ENCODE data around the gene PDE11A. TPM values are rescaled to one million over a fixed set of nuclear protein-coding genes. Genes with fewer than 3 reads are reported as not detected.

PDE11A gene
- total and polyA plus RNA-seq, 2 donors from 2014 or later = 0.58 to 0.82 TPM

DNA sequence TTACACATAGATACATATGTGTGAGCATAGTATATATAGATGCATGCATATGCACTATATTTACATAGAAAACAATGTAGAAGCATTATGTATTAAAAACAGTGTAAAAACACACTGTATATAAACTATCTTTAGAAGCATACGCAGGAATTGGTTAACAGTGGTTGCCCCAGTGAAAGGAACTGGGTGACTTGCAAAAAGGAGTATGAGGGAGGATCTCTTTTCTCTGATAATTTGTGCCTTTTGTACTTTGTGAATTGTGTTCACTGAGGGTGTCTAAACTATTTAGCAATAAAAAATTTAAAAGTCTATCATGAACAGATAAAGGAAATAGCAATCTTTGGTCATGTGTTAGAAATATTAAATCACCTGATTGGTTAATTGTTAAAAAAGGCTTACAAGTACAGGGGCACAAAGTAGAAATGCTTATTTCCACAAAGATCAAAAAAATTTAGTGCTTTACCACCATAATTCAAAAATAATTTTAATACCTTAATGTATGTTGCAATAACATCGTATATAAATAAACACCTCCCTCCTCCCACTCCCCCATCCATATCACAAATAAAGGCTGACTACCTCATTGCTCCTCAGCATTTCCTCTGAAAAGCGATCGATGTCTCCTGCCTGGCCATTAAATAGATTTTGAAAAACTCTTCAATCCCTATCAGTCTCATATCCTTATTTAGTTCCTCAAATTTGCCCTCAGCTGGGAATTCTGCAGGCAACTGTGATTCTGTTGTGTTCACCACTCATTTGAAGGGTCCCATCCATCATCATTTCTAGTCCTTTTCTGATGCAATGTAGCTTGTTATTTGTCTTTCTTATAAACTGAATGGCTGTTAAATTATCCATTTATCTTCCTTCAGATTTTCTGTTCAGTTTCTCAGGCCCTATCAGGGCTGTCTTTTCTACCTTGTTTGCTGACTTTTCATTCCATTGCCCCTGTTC is 422.7 kb downstream of the PDE11A start:
- FAIRE-seq = no peak
- Histone ChIP-seq H3K4me1 (ENCODE audit: control insufficient read depth in 2 of 3, insufficient read depth in 2 of 3, low read depth in 1 of 3, low read length in 3 of 3) (peaks cover 0 to 9% (median 0%) of the 10 kb centered on the region in 3 donors), H3K9ac (ENCODE audit: low read length in 3 of 3) (no peak overlapping the region), H3K27me3 (ENCODE audit: control insufficient read depth, insufficient read depth, low read length) (no peaks in the 10 kb centered on the region), H3K9me3 (ENCODE audit: control insufficient read depth in 2 of 3, insufficient read depth in 1 of 3, low read length in 3 of 3) (no peaks in the 10 kb centered on the region), H3K36me3 (ENCODE audit: control insufficient read depth in 2 of 3, insufficient read depth in 3 of 3, low read length in 3 of 3) (no peaks in the 10 kb centered on the region), H3K27ac (ENCODE audit: low read depth in 2 of 2, low read length in 2 of 2) (no peak overlapping the region), H3K4me3 (ENCODE audit: low read length in 3 of 3) (no peak overlapping the region)
- TF ChIP-seq, protein P1, sequence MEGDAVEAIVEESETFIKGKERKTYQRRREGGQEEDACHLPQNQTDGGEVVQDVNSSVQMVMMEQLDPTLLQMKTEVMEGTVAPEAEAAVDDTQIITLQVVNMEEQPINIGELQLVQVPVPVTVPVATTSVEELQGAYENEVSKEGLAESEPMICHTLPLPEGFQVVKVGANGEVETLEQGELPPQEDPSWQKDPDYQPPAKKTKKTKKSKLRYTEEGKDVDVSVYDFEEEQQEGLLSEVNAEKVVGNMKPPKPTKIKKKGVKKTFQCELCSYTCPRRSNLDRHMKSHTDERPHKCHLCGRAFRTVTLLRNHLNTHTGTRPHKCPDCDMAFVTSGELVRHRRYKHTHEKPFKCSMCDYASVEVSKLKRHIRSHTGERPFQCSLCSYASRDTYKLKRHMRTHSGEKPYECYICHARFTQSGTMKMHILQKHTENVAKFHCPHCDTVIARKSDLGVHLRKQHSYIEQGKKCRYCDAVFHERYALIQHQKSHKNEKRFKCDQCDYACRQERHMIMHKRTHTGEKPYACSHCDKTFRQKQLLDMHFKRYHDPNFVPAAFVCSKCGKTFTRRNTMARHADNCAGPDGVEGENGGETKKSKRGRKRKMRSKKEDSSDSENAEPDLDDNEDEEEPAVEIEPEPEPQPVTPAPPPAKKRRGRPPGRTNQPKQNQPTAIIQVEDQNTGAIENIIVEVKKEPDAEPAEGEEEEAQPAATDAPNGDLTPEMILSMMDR (IDR thresholded peaks at IDR 0.05; ENCODE audit: borderline replicate concordance, extremely low read depth, insufficient read depth) = no peak
- no peak for DNase-seq
- intact Hi-C loops (cut with DNase I) = no loop called here

DNA sequence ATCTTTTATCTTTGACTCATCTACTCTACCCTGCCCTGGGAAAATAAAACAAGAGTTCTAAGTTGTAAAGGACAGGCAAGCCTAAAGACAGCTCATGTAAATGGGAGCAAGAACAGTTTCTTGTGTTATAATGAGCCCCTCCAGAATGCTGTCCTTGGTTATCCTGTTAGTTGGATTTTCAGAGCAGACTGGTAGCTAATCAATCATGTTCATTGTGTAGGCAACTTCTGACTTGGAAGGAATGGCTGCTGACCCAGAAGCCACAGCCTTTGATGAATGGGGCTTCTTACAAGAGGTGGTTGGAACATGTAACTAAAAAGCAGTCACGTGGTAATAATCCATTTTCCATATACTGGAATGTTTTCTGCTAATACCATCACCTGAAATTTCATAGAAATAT is 425.8 kb downstream of the PDE11A start:
- Histone ChIP-seq H3K4me1 (ENCODE audit: control insufficient read depth in 2 of 3, insufficient read depth in 2 of 3, low read depth in 1 of 3, low read length in 3 of 3) (peaks cover 0 to 9% (median 0%) of the 10 kb centered on the region in 3 donors), H3K27me3 (ENCODE audit: control insufficient read depth, insufficient read depth, low read length) (no peaks in the 10 kb centered on the region), H3K9me3 (ENCODE audit: control insufficient read depth in 2 of 3, insufficient read depth in 1 of 3, low read length in 3 of 3) (no peaks in the 10 kb centered on the region), H3K9ac (ENCODE audit: low read length in 3 of 3) (no peak overlapping the region), H3K27ac (ENCODE audit: low read depth in 2 of 2, low read length in 2 of 2) (no peak overlapping the region), H3K4me3 (ENCODE audit: low read length in 3 of 3) (no peak overlapping the region), H3K36me3 (ENCODE audit: control insufficient read depth in 2 of 3, insufficient read depth in 3 of 3, low read length in 3 of 3) (no peaks in the 10 kb centered on the region)
- FAIRE-seq (no peak), DNase-seq (no peak)
- intact Hi-C loops (cut with DNase I) = no loop called here
- TF ChIP-seq, protein P1 (IDR thresholded peaks at IDR 0.05; ENCODE audit: borderline replicate concordance, extremely low read depth, insufficient read depth) = no peak

DNA sequence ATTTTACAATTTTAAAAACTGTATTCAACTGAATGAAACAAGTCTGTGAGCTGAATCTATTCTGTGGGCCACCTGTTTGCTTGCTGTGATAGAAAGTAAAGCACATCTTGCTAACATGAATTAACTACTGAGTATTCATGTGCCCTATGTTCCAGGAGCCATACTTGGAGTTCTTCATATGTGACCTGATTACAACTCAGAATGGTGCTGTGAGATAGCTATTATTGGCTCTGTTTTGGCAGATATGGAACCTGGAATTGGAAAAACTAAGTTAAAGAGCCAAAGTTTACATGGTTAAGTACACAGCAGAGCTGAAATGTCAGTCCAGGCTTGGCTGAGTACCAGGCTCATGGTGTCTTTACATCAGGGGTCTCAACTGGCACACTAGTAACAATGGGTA is 426.3 kb downstream of the PDE11A start:
- H3K4me1 ChIP-seq (ENCODE audit: control insufficient read depth in 2 of 3, insufficient read depth in 2 of 3, low read depth in 1 of 3, low read length in 3 of 3) = peaks cover 0 to 5% (median 0%) of the 10 kb centered on the region in 3 donors
- H3K27me3 ChIP-seq (ENCODE audit: control insufficient read depth, insufficient read depth, low read length) = no peaks in the 10 kb centered on the region
- no peaks in the 10 kb centered on the region for H3K36me3 ChIP-seq (ENCODE audit: control insufficient read depth in 2 of 3, insufficient read depth in 3 of 3, low read length in 3 of 3)
- no peak overlapping the region for H3K4me3 ChIP-seq (ENCODE audit: low read length in 3 of 3)
- TF ChIP-seq, protein P1 (IDR thresholded peaks at IDR 0.05; ENCODE audit: borderline replicate concordance, extremely low read depth, insufficient read depth) = no peak
- DNase-seq = no peak
- H3K9ac ChIP-seq (ENCODE audit: low read length in 3 of 3) = no peak overlapping the region
- FAIRE-seq = no peak
- no peaks in the 10 kb centered on the region for H3K9me3 ChIP-seq (ENCODE audit: control insufficient read depth in 2 of 3, insufficient read depth in 1 of 3, low read length in 3 of 3)
- intact Hi-C loops (cut with DNase I) = no loop called here
- H3K27ac ChIP-seq (ENCODE audit: low read depth in 2 of 2, low read length in 2 of 2) = no peak overlapping the region

All from kidney (tissue), 14 donors.